Panc1 (cell line): ENCODE measurements around the gene GUCY2D. TPM values are rescaled to one million over a fixed set of nuclear protein-coding genes. Genes with fewer than 3 reads are reported as not detected.

ENCODE experiments used
- ATAC-seq: fragments of 200-7000 bp; cut with Tn5 transposase; 2 replicates; pipeline ENCODE4 v1.9.1; 2020; ENCODE audit warnings: mild to moderate bottlenecking, moderate library complexity
- BruUV-seq: library from RNA; stranded (reverse); fragments of 400-500 nt; replicated peaks from 2 replicates; lab custom pipeline; 2021; lab: Mats Ljungman, UMichigan
- CTCF ChIA-PET: fragments of 300-600 bp; sonication (Branson Sonifier 250); formaldehyde crosslinking; loops from one replicate; lab custom pipeline; 2022; ENCODE audit warnings: antibody characterized with exemption; lab: Charles Lee
- POLR2A ChIA-PET: fragments of 300-600 bp; sonication (Branson Sonifier 250); formaldehyde crosslinking; loops from one replicate; lab custom pipeline; 2022; ENCODE audit warnings: antibody characterized with exemption; lab: Charles Lee
- DNase-seq: peaks from one replicate; pipeline ENCODE4 v3.0.0-alpha.2; 2010; ENCODE audit warnings: low read depth, low spot score
- H3K27ac ChIP-seq: 2 replicates; pipeline ENCODE4 v1.5.1; 2011; ENCODE audit warnings: mild to moderate bottlenecking, low read length, inconsistent platforms
- H3K27me3 ChIP-seq: fragments of 200-500 bp; sonication (Bioruptor generic); 2 replicates; pipeline ENCODE4 v1.6.0; 2014; ENCODE audit warnings: low read length, inconsistent platforms; ENCODE audit not compliant: control insufficient read depth, insufficient read depth
- H3K36me3 ChIP-seq: fragments of 200-500 bp; sonication (Bioruptor generic); 2 replicates; pipeline ENCODE4 v1.5.1; 2014; ENCODE audit warnings: inconsistent platforms, mild to moderate bottlenecking, low read length, moderate library complexity; ENCODE audit not compliant: control insufficient read depth, insufficient read depth
- H3K4me1 ChIP-seq: 2 replicates; pipeline ENCODE4 v1.5.1; 2011; ENCODE audit warnings: inconsistent platforms, mild to moderate bottlenecking, low read length, moderate library complexity; ENCODE audit not compliant: control insufficient read depth, insufficient read depth
- H3K4me3 ChIP-seq, 2 experiments: 2 replicates each; pipeline ENCODE4 v1.5.1; 2011 to 2012; ENCODE audit warnings: low read depth in 2 of 2, low read length in 2 of 2, mild to moderate bottlenecking in 2 of 2, inconsistent platforms in 1 of 2, moderate library complexity in 1 of 2
- H3K9me3 ChIP-seq: fragments of 200-500 bp; sonication (Bioruptor generic); 2 replicates; pipeline ENCODE4 v1.5.1; 2014; ENCODE audit warnings: low read depth, mild to moderate bottlenecking, inconsistent platforms, low read length, moderate library complexity; ENCODE audit not compliant: control insufficient read depth, insufficient read depth
- CTCF ChIP-seq: fragments of 450-650 bp; IDR thresholded peaks from 2 replicates; pipeline ENCODE4 v1.5.1; 2017; ENCODE audit warnings: mild to moderate bottlenecking
- POLR2AphosphoS5 ChIP-seq: IDR thresholded peaks from 2 replicates; pipeline ENCODE4 v1.6.1; 2012; ENCODE audit warnings: mild to moderate bottlenecking, low read depth, low read length, moderate library complexity
- REST ChIP-seq, 2 experiments: IDR thresholded peaks; 2 replicates each; pipeline ENCODE4 v1.6.1; 2011 to 2012; ENCODE audit warnings: low read depth in 2 of 2, control low read depth in 1 of 2, low read length in 1 of 2, mild to moderate bottlenecking in 1 of 2, moderate library complexity in 1 of 2; ENCODE audit not compliant: insufficient read depth in 1 of 2
- SIN3A ChIP-seq: IDR thresholded peaks from 2 replicates; pipeline ENCODE4 v1.6.1; 2012; ENCODE audit warnings: low read depth, mild to moderate bottlenecking, low read length, moderate library complexity, borderline replicate concordance; ENCODE audit not compliant: insufficient read depth
- TCF7L2 ChIP-seq: IDR thresholded peaks from 2 replicates; pipeline ENCODE4 v1.6.1; 2011; ENCODE audit warnings: mild to moderate bottlenecking, low read depth, low read length, inconsistent platforms
- in situ Hi-C: cut with HindIII; loops from 2 replicates; pipeline ENCODE4 v1.10.0; 2016; ENCODE audit warnings: low sequenced_read_pairs, low pct_unique_long_range_greater_than_20kb
- intact Hi-C: fragments of 100-400 bp; cut with micrococcal nuclease; formaldehyde crosslinking; loops from one replicate; pipeline ENCODE4 v1.10.0; 2022; ENCODE audit not compliant: unreplicated experiment
- total RNA-seq: library from RNA; stranded (reverse); gene quantifications from one replicate; pipeline ENCODE4 v1.2.1, GENCODE V29; 2021; ENCODE audit not compliant: unreplicated experiment

GUCY2D gene
- total RNA-seq, 1 experiment from 2014 or later, result not detected

GRCh38 chr17:8013731-8014557 lies 11.5 kb downstream of the GUCY2D start:
- POLR2A ChIA-PET, result no interaction called here
- CTCF ChIA-PET, result no interaction called here
- ATAC-seq, result no peak

GRCh38 chr17:8014558-8014850 lies 12.1 kb downstream of the GUCY2D start:
- Histone ChIP-seq H3K9me3 (no peaks in the 10 kb centered on the region), H3K4me1 (no peaks in the 10 kb centered on the region), H3K4me3 (no peak overlapping the region), H3K27me3 (no peaks in the 10 kb centered on the region), H3K36me3 (no peaks in the 10 kb centered on the region), H3K27ac (no peak overlapping the region)
- BruUV-seq, result no TSS peak
- DNase-seq, result no peak
- intact Hi-C loops (no loop called here), in situ Hi-C loops (no loop called here)
- ChIA-PET CTCF (no interaction called here), POLR2A (no interaction called here)
- no peak for TF ChIP-seq CTCF
- no peak for TF ChIP-seq TCF7L2
- no peak for TF ChIP-seq POLR2AphosphoS5
- TF ChIP-seq SIN3A, result no peak
- TF ChIP-seq REST (IDR thresholded peaks at IDR 0.05; ENCODE audit: insufficient read depth in 1 of 2, low read depth in 2 of 2, low read length in 1 of 2), result no peak
- ATAC-seq, result no peak

More at GRCh38 chr17:8013731-8014557, 11.5 kb downstream of the GUCY2D start:
- no TSS peak for BruUV-seq
- Histone ChIP-seq H3K36me3 (no peaks in the 10 kb centered on the region), H3K27ac (no peak overlapping the region), H3K4me3 (no peak overlapping the region), H3K4me1 (no peaks in the 10 kb centered on the region), H3K27me3 (no peaks in the 10 kb centered on the region), H3K9me3 (no peaks in the 10 kb centered on the region)
- TF ChIP-seq TCF7L2 (no peak), POLR2AphosphoS5 (no peak), SIN3A (no peak), REST (IDR thresholded peaks at IDR 0.05; ENCODE audit: insufficient read depth in 1 of 2, low read depth in 2 of 2, low read length in 1 of 2) (no peak), CTCF (no peak)
- DNase-seq, result no peak
- intact Hi-C loops, result no loop called here
- in situ Hi-C loops, result no loop called here
